Stimulated activated CD8-positive, alpha-beta memory T cell treated with anti-CD3 and anti-CD28 coated beads, Interleukin-7, amount 100 ng/mL, for 4 hours (primary cell): ENCODE results near the gene TAF7.
"Not testable (repeated sequence)": the region's sequence is repeated elsewhere in the genome, so short reads cannot be mapped to it uniquely, and the experiment has no call there.

ENCODE experiments used
- DNase-seq, 2 donors: peaks; one replicate each; pipeline ENCODE4 v3.0.0-alpha.2; 2020; ENCODE audit warnings: low read depth in 2 of 2

Gene TAF7

GRCh38 chr5:141338538-141339306, 18.1 kb upstream of the TAF7 start, which contains the start of gene PCDHGA2:
TSS of gene PCDHGA2 (plus strand) at chr5:141338760.
- no peak for DNase-seq

GRCh38 chr5:141332571-141332970, 12.0 kb upstream of the TAF7 start:
- DNase-seq = not testable (repeated sequence)

DNA sequence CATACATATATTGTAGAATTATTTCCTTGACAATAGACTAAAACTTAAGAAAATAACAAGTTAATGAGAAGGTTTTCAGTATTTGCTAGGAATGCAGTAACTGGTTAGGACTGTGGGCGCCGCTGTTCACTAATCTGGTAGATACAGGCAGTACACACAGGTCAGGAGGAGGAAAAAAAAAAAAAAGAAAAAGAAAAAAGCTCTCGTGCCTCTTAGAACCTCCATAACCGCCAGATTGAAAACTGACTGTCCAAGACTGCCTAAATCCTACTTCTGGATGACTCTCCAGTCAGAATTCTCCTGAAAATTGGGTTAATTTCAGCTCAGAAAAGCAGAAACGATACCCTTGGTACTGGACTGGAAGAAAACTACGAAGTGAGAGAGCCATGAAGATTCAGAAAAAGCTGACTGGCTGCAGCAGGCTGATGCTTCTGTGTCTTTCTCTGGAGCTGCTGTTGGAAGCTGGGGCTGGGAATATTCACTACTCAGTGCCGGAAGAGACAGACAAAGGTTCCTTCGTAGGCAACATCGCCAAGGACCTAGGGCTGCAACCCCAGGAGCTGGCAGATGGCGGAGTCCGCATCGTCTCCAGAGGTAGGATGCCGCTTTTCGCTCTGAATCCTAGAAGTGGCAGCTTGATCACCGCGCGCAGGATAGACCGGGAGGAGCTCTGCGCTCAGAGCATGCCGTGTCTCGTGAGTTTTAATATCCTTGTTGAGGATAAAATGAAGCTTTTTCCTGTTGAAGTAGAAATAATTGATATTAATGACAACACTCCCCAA, 9.9 kb upstream of the TAF7 start, which contains the start of gene PCDHGA1:
TSS of gene PCDHGA1 (plus strand) at position 216 of the 782 bp plus-strand sequence.
- DNase-seq = no peak

DNA sequence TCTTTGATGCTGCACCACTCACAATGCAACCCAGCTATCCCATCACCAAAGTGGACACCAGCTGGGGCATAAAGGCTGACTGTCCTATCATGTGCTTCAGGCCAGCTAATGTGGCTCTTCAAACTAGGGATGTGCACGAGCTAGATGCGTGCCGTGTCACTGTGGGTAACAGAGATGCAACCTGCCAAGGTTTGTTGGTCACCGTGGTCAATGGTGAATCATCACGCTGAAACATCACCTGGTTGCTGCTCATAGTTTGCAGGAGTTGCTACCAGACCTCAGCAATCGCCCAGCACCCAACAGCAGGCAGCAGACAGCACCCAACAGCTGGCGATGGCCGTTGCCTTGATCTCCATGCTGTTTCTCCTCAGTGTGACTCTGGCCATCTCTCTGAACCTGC, 7.6 kb upstream of the TAF7 start:
- no peak for DNase-seq

DNA sequence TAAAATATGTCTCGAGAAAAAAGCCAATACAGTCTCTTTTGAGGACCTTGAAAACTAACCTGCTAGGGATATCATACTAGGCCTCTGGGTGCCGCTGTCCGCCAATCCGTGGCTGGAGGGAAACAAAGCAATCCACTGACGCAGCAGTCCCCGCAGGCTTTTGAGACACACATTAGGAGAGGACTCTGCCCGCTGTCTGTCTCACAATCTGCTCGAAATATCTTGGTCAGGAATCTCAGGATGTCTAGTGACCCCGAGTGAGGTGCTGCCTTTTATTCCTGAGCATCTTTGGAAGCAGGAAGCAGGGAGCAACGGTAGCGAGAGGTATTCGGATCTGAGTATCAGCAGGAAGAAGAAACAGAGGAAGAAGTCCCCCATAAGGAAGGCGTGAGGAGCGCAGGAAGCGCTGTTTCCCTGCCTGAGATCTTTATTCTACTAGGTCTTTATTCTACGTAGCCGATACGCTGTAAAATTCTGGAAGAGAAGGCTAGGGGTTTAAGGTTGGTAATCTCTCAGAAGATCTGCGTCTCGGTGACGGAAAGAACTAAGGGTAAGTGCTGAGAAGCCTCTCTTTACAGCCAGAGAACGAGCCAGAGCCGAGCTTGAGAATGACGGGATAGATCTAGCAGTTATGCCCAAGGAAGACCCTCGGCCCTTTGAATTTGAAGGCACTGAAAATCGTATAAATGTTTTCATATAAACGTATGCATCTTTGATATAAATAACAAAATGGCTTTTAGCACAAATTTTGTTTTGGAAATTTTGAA, 5.7 kb upstream of the TAF7 start:
- DNase-seq = peak; percentile 46 to 50

DNA sequence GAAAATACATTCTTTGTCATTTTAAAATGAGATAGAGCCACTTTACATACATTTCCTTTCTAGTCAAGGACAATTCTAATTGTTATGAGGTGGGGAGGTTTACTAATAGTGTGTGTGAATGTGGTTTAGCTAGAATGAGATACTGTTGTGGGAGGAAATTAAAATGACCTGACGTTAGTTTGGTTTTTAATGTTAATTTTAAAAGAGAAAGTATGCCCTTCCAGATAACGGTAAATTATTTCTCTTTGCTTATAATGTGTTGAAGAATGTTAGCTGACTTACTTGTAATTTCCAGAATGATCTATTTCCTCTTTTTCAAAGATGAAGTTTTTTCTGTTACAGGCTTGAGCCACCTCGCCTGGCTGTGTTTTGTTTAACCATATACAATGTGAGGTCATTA, 1.7 kb upstream of the TAF7 start:
- no peak for DNase-seq

DNA sequence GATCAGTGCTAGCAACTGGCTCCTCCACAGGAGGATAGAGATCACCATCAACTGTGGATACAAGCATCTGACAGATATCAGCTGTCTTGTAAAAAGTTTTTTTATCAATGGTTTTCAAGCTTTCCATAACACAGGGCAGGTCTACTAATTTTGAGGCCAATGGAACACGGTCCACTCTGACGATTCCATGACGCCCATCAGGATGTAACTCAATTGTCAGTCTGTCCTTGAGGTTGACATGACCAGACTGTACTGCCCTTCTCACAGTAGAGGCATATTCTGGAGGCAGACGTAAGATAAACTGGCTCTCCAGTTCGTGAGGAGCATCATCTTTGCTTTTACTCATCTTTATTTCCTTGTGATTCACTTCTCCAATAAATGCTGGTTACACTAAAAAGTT, 885 bp downstream of the TAF7 start:
- no peak for DNase-seq

- DNase-seq = no peak
Measured at GRCh38 chr5:141319202-141319601, 1.4 kb downstream of the TAF7 start.

- DNase-seq = not testable (repeated sequence)
Measured at GRCh38 chr5:141316963-141317362, 3.6 kb downstream of the TAF7 start.

DNA sequence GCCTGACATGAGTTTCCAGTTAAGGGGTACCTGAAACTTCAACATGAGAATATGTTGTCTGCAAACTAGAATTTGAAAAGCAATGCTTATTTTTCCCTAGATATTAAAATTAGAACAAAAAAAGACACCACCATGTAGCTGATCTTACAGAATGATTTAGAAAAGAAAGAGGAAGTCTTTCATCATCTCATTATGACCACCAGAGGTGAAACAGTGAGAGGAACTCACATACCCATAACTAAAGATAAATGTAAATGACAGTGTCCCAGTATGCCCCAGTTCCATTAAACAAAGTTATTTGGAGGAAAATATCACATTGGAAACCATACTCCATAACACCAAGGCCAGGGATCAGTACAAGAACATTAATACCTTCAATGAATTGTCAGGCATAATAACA, 6.9 kb downstream of the TAF7 start:
- no peak for DNase-seq

- DNase-seq = no peak
Measured at GRCh38 chr5:141306630-141307029, 14.0 kb downstream of the TAF7 start.

DNA sequence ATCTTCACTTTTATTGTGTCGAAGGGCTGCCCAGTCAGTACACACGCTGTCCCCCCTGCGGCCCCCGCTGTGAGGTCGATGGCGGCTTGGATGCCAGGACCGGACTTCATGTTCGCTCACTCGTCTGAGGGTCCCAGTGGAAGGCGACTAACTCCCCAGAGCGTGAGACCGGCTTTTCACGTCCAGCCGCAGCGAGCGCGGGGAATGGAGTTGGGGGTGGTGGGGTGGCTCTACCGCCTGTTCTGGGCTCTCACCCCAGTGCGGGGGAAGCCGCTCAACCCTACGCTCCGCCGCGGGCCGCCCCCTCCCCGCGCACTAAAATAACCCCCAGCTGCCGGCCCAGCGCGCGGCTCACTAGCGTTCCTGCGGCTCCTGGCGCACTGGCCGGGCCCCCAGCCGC, 16.8 kb downstream of the TAF7 start, which contains the start of gene SLC25A2:
TSS of gene SLC25A2 (minus strand) at position 294 of the 400 bp plus-strand sequence. CDS start at position 110, 184 bp downstream.
- no peak for DNase-seq

DNA sequence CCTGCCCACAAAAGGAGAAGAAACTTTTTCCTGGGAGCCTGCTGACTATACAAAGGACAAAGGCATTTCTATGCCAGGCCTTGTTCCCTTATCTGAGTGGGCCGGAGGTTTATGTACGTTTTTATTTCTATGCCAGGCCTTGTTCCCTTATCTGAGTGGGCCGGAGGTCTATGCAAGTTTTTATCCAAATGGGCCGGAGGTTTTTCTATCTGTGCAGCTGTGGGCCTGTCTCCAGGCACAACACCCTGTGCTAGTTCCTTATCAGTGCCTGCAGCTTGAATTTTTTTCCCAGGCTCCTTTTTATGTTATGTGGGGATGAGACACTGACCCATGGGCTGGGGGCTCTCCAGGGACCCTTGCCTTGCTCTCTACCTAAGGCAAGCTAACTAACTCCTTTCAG, 22.2 kb downstream of the TAF7 start:
- DNase-seq = no peak

DNA sequence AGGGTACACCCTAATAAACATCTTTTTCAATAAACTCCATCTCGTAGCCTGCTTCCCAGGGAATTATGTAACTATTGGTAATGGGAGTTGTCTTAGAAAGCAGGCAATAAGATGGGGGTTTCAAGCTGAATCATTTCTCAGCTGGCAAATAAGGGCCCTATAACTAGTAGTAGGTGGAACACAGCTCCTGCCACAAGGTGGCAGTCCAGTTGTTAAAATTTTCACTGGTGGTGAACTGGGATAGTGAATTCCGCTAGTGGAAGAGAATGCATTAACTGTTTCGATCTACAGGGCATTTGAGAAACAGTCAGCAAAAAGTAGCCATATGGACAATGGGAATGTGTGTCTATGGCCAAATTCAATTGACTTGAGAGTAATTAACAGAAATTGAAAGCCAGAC, 47.7 kb downstream of the TAF7 start:
- no peak for DNase-seq

DNA sequence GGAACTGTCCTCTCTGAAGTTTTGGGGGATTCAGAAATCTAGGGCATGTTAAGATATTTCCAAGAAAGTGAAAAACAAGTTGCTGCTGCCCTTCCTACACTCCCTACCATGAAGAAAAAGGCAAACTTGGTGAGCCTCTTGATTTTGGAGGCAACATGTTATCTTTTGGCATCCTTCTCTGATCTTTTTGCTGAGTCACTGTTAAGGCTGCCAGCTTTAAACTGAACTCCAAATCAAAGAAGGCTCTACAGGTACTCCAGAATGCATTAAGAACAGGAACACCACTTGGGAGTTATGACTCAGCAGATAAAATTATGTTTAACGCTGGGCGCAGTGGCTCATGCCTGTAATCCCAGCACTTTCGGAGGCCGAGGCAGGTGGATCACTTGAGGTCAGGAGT, 51.4 kb downstream of the TAF7 start:
- no peak for DNase-seq
